ENCODE data around the gene IQGAP2.

- TF ChIP-seq CTCF (IDR thresholded peaks at IDR 0.05; ENCODE audit: control extremely low read depth in 1 of 3, insufficient read depth in 1 of 3, low read depth in 1 of 3, low read length in 3 of 3): no peak
- TF ChIP-seq CHD1 (IDR thresholded peaks at IDR 0.05; ENCODE audit: low read depth, low read length): no peak
- TF ChIP-seq EP300 (IDR thresholded peaks at IDR 0.05; ENCODE audit: borderline replicate concordance in 1 of 2, low read depth in 2 of 2, low read length in 2 of 2): no peak
- TF ChIP-seq MAX (IDR thresholded peaks at IDR 0.05): no peak
- TF ChIP-seq EZH2 (IDR thresholded peaks at IDR 0.05; ENCODE audit: low read depth, low read length, severe bottlenecking): no peak
- TF ChIP-seq TEAD4 (IDR thresholded peaks at IDR 0.05; ENCODE audit: low read depth, low read length): no peak
- no peak for TF ChIP-seq KDM1A (IDR thresholded peaks at IDR 0.05; ENCODE audit: borderline replicate concordance, low read length)
Observed at GRCh38 chr5:76488969-76489368, 85.9 kb downstream of the IQGAP2 start.

Measured in H1 (cell line).